OCI-LY7 (cell line): Measurements from ENCODE around the gene SAPCD1.

Experiments used
- CTCF ChIP-seq: fragments of 200-600 bp; sonication (generic); conservative IDR thresholded peaks from 2 replicates; pipeline ENCODE4 v1.5.1; 2014; ENCODE audit warnings: mild to moderate bottlenecking, antibody characterized with exemption, low read length, moderate library complexity, mixed read lengths
- EZH2phosphoT487 ChIP-seq: fragments of 200-600 bp; sonication (generic); IDR thresholded peaks from 2 replicates; pipeline ENCODE4 v1.6.1; 2018; ENCODE audit warnings: low read depth, borderline replicate concordance, mild to moderate bottlenecking, mixed run types, antibody characterized with exemption, low read length, moderate library complexity, mixed read lengths

- TF ChIP-seq CTCF (no peak), EZH2phosphoT487 (no peak)
Measured at GRCh38 chr6:31765910-31766794, 3.7 kb downstream of the SAPCD1 start.
